Breast epithelium (tissue), 3 donors: ENCODE measurements around the gene ZNF106.

Experiments used
- CTCF ChIP-seq, 3 donors: fragments of 450-650 bp; IDR thresholded peaks; one replicate each; pipeline ENCODE4 v1.5.1; 2016 to 2017; ENCODE audit warnings: antibody characterized with exemption in 3 of 3, mild to moderate bottlenecking in 3 of 3, moderate library complexity in 3 of 3
- POLR2A ChIP-seq: fragments of 450-650 bp; IDR thresholded peaks from one replicate; pipeline ENCODE4 v1.6.1; 2016; ENCODE audit warnings: antibody characterized with exemption, mild to moderate bottlenecking, moderate library complexity

- TF ChIP-seq CTCF (IDR thresholded peaks at IDR 0.05) (no peak), POLR2A (no peak)
These were observed 96.8 kb downstream of the ZNF106 start for GRCh38 chr15:42394106-42394505.
